ENCODE results near the gene LRRC43.
A peak's percentile ranks its signal among the peaks of the same experiment; 100 is the strongest.

The LRRC43 gene, protein sequence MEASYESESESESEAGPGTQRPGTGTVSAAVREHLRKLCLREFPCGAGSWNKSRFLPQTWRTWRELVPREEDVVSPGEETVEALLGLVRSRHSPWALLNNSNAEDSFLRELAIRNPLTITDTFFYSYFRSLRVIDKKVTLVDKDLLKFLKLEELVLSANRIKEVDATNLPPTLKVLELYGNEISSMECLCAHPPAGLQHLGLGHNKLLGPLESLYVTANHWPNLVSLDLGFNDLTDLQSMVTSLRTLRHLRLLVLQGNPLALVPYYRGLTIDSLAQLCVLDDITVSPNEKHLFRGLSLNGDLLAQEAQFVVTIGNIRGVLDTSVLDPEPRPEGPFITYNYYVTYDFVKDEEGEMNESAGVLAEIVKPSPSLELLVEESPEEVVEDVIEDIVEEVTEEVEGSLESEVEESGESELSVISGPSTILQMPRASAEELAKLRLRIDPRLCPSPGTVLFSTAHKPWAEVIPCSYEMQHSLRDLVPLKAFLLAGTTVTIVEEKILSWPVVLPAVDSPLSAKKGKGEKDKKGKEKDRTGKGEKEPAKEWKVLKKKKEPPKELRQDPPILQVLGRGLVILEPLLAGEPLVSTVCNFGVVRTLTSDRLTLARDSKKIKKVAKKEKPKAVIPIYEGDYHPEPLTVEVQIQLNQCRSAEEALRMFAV

GRCh38 chr12:122182887-122183587, at the start of gene LRRC43:
TSS of gene LRRC43 (plus strand) at chr12:122183123. CDS start at chr12:122183145, 22 bp downstream.
- DNase-seq: peak; percentile 48

DNA sequence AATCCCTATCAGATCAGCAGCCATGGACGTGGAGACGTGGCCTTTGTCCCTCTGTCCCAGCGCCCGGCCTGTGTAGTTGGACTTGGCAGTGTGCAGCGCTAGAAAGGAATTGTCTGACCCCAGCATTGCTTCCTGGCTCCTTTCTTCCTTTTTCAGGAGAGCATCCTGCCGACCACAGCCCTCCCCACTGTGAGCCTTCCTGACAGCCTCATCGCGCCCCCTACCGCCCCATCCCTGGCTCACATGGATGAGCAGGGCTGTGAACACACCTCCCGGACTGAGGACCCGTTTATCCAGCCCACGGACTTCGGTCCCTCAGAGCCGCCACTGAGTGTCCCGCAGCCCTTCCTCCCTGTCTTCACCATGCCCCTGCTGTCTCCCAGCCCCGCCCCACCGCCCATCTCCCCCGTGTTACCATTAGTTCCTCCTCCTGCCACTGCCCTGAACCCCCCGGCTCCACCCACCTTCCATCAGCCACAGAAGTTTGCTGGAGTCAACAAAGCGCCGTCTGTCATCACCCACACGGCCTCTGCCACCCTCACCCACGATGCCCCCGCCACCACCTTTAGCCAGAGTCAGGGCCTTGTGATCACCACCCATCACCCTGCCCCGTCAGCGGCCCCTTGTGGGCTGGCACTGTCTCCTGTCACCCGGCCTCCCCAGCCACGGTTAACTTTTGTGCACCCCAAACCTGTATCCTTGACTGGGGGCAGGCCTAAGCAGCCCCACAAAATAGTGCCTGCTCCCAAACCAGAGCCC, 49.6 kb upstream of the LRRC43 start:
- DNase-seq: no peak

GRCh38 chr12:122135437-122136031, 47.4 kb upstream of the LRRC43 start:
- no peak for DNase-seq

DNA sequence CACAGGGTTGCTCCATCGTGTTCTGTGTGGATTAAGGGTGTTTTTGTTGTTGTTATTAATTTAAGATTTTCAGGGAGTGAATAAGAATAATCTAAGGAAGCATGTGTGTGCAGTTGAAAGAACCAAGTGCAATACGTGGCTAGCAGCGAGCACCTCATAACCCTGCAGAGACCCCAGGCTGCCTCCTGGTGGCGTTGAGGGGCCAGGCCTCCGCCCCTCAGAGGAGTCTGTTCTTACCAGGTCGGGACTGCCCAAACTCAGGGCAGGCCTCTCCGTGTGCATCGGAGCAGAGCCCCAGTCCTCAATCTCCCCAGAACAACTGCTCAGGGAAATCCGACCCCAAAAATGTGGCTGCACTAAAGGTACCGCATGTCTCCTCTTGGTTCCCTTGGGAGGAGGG, 45.7 kb upstream of the LRRC43 start:
- no peak for DNase-seq

- DNase-seq: no peak
Observed at GRCh38 chr12:122137681-122138080, 45.2 kb upstream of the LRRC43 start.

GRCh38 chr12:122138181-122138580, 44.7 kb upstream of the LRRC43 start:
- DNase-seq: no peak

DNA sequence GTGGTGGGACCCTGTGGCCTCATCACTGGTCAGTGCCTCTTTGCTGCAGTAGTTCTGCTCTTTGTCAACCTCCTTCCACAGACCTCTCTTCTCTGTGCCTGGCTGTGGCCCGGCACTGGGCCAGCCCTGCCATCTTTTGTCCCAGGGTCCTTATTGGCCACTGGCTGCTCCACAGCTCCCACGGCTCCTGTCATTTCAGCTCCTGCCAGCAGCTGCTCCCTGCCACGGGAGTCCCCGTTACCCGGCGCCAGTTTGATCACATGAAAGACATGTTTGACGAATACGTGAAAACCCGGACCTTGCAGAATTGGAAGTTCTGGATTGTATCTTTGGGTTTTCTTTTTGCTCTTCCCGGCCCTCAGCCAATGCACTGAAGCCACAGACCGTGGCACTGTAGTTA, 44.3 kb upstream of the LRRC43 start:
- no peak for DNase-seq

DNA sequence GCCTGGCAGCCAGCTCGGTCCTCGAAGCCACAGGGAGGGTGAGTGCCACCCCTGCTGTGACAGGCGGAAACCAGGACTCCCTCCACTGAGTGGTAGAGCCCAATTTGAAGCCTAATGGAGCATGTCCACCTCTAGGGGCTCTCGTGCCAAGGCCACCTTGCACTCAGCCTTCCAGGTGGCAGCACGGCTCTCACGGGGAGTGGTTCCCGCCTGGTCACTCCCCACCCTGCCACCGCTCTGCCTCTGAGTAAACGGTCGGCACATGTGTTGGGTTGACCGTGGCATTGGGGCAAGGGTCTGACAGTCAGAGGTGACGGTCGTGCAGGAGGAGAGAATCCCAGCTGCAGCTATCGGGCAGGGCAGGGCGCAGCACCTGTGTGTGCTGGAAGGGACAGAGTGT, 43.7 kb upstream of the LRRC43 start:
- DNase-seq: no peak

GRCh38 chr12:122139941-122140340, 43.0 kb upstream of the LRRC43 start:
- DNase-seq: no peak

DNA sequence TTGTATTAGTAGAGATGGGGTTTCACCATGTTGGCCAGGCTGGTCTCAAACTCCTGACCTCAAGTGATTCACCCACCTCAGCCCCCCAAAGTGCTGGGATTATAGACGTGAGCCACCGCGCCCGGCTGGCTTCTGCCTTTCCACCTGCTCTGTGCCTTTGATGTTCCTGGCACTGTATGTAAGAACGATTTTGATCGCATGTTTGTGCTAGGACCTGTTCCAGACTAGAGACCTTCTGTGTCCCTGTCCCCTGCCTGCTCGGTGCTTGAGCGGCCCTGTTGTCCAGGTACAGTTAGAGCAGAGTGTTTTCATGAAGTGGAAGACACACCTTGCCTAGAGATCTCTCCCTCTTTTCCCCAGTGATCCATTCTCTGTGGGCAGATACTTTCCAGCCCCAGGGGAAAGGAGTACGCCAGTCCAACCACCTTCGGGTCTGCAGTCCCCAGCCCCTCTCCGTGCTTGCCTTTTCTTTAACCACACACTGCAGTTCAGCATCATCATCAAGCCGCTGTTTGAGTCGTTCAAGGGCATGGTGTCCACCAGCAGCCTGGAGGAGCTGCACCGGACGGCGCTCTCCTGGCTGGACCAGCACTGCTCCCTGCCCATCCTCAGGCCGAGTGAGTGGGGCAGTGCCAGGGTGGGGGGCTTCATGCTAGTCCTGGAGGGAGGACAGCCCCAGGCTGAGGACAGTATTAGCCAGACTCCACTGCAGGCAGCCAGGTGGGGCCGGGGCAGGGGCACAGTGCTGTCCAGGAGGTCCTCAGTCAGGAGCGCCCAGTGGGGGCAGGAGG, 42.3 kb upstream of the LRRC43 start:
- DNase-seq: no peak

DNA sequence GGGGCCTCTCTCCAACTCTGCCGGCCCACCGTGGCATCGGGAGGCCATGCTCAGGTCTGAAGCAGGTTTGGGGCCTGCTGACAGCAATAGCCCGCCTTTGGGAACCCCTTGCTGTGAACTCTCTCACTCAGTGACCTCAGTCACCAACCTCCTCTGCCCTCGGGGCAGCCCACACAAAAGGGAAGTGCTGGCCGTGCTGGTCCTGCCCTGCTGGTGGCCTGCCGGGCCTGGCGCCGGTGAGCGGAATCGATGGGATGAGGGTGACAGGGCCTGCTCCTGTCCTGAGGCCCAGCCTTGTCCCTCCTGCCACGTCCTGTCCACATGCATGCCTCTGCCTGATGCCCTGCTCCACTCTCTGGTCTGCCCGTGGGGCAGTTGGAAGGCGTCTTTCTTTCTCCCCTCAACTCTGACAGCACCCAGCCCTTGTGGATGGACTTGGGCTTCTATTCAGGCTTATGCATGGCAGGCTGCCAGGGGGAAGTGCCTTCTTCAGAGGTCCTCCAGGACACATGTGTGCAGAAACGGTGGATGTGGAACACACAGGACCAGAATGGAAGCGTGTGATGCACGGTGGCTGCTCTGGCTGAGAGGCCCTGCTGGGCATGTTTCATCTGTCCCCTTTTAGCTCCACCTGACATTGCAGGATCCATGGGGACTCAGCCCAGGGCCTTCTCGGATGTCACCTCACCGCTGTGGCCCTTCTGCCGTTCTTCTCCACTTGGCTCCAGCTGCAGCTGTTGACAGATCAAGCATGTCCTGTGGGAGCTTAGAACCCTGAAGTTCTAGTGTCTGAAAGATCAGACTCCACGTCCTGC, 40.8 kb upstream of the LRRC43 start:
- no peak for DNase-seq

- DNase-seq: no peak
Observed at GRCh38 chr12:122142857-122143256, 40.1 kb upstream of the LRRC43 start.

- no peak for DNase-seq
Observed at GRCh38 chr12:122144885-122145284, 38.0 kb upstream of the LRRC43 start.

- no peak for DNase-seq
Observed at GRCh38 chr12:122145505-122146330, 37.2 kb upstream of the LRRC43 start.

GRCh38 chr12:122147514-122148290, 35.2 kb upstream of the LRRC43 start:
- no peak for DNase-seq

GRCh38 chr12:122148657-122149056, 34.3 kb upstream of the LRRC43 start:
- DNase-seq: no peak

DNA sequence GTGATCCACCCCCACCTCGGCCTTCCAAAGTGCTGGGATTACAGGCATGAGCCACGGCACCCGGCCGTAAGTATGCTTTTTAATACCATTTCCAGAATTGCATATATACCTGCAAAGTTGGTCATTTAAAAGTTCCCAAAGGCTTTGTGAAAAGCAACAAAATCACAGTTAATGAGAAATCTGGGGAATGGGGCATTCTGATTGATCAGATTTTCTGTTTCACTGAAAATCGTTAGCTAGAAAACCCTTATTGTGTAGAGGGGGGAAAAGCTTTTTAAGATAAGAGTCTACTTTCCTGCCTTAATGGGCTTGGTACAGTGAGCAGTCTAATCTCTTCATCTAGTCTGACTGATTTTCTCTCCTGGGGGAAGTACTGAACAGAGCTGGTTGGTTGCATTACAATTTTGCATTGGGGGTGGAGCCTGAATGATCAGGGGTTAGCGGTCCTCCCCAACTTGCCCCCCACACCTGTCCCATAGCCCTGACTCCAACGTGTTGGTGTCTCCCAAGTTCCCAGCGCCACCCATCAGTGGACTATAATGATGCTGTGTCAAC, 32.7 kb upstream of the LRRC43 start:
- DNase-seq: no peak

- no peak for DNase-seq
Observed at GRCh38 chr12:122152754-122153153, 30.2 kb upstream of the LRRC43 start.

DNA sequence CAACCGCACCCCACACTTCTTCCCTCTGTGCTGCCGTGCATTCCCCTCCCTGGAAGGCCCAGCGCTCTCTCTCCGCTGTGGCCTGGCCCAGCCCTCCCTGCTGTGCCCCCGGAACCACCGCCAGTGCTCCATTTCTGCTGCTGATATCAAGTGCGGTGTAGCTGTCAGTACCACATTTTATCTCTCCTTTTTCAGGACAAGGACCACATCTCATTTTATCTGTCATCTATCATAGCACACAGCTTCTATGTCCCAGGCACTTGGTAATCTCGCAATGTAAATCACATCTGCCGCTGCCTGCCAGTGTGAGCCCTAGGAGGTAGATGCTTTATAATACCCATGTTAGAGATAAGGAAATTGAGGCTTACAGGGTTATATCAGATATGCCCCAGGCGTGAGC, 27.2 kb upstream of the LRRC43 start:
- DNase-seq: no peak

Data from NCI-H1092 (cell line).